Right lung (tissue), 5 donors: ENCODE measurements around the gene MPZL1. TPM values are rescaled to one million over a fixed set of nuclear protein-coding genes. Genes with fewer than 3 reads are reported as not detected.

Source experiments
- DNase-seq, 2 donors: peaks; one replicate each; pipeline ENCODE4 v3.0.0-alpha.2; 2013
- polyA plus RNA-seq, 5 donors: library from polyadenylated mRNA; unstranded; fragments of 120-200 nt; gene quantifications; one replicate each; pipeline versions ENCODE4 v1.2.1 to v1.2.3, GENCODE V29; 2013; ENCODE audit warnings: inconsistent platforms in 1 of 5, low replicate concordance in 1 of 5; ENCODE audit not compliant: insufficient read length in 5 of 5, insufficient read depth in 1 of 5

Gene MPZL1
- polyA plus RNA-seq, 5 donors: 106 to 128 (median 118) TPM

DNA sequence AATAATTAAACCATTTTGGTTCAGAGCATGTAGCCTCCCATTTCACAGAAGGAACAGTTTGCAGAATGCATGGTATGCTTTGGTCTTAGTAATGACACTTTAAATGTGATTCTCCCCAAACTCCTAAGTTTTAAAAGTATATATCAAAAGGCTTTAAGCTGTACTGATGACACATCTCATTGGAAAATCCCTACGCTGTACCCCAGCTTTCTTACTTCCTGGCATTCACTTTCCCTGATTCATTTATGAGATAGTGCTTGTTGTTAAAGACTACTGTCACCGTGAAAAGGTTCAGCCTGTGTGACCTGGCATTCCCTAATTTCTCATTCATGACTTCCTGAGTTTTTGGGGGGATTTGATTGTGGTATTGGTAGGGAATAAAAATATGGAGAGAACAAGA lies 53.4 kb downstream of the MPZL1 start:
- DNase-seq: no peak

DNA sequence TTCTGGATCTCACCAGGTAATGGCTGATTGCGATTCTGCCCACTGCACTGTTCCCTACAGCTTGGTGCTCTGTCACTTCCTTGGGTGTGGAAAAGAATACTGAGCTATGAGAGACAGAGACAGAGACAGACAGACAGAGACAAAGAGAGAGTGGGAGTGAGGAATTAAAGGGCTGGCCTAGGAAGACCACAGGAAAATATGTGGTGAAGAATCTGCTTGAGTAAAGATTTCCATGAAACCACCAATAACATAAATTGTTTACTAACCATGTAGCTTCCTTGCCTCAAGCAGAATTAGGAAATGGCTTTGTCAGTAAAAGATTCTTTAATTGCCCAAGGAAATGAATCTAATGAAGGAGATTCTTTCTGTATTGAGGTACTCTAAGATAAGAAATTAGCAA lies 54.4 kb downstream of the MPZL1 start:
- no peak for DNase-seq

GRCh38 chr1:167776616-167777268 lies 55.0 kb downstream of the MPZL1 start:
- no peak for DNase-seq

GRCh38 chr1:167777269-167777650 lies 55.5 kb downstream of the MPZL1 start:
- DNase-seq: no peak

- no peak for DNase-seq
These were observed 59.8 kb downstream of the MPZL1 start for GRCh38 chr1:167781558-167781957.

GRCh38 chr1:167782946-167783345 lies 61.2 kb downstream of the MPZL1 start:
- no peak for DNase-seq

GRCh38 chr1:167784876-167785550 lies 63.2 kb downstream of the MPZL1 start:
- no peak for DNase-seq

GRCh38 chr1:167786502-167786901 lies 64.7 kb downstream of the MPZL1 start:
- no peak for DNase-seq

- DNase-seq: no peak
These were observed 67.7 kb downstream of the MPZL1 start for GRCh38 chr1:167789501-167789900.

DNA sequence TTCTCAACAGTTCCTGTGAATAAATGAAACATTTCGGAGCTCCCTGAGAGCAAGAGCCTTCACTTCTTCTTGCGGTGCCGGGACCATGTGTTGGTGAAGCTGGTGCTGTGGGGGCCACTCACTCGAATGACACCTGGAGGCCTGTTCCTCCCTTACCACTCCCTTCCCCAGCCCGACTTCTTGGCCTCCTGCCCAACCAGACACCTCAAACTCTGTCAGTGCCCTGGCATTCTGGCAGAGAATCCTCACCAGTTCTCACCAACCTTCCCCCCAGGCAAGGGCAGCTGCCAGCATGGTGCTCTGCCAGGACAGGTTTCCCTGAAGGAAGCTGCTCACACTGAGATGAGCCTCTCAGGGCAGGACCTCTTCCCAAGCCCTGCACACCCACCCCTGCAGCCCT lies 68.3 kb downstream of the MPZL1 start:
- no peak for DNase-seq

GRCh38 chr1:167791281-167792187 lies 69.8 kb downstream of the MPZL1 start:
- peak; percentile 86 to 88 for DNase-seq

DNA sequence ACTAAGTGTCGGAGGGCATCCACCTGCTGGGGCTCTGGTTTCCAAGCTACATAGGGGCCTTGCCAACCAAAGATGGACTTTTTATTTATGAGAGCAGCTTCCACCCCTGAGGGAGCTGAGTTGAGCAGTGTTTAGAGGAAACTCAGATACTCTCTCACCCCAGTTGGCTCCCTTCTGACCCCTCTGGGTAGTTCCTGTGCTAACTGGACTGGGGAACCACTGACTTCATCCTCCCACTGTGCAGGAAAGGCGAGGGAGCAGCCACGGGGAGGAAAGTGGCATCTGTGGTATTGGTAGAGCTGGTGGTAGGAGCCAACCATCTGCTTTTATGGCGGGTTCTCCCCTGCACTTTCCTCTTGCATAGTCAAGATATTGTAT lies 70.4 kb downstream of the MPZL1 start:
- no peak for DNase-seq

GRCh38 chr1:167794043-167794442 lies 72.3 kb downstream of the MPZL1 start:
- no peak for DNase-seq

DNA sequence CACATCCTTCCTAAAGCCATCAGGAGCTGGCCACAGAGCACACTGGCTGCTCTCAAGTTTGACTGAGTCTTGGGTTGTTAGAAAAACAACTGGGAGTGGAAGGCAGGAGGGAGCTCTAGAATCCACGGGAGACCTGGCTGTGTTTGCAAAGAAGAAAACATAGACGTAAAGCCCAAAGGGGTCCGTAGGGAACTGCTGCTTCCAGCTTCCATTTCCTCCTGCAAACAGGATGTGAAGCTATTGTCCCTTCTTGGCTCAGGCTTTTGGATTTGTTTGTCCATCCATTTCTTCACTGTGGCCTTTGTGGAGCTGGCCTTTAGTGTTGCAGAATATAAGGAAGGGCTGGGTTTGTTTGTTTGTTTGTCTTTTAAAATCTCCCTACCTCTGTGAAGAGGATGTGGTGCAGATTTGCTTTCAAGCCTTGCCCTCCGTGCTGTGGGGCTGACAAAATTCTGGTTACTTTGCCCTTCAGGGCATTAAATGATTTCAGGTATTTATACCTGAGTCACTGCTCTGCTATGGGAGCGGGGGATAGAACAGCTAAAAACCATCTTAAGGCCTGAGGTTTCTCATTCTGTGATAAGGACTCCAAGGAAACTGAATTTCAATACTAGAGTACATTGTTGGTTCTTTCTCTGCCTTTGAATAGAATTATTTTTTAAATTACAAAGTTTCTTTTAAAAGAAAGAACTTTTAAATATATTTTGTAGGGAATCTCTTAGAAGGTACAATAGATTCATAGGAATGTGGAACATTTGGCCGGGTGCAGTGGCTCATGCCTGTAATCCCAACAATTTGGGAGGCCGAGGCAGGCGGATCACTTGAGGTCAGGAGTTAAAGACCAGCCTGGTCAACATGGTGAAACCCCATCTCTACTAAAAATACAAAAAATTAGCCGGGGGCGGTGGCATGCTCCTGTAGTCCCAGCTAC lies 74.3 kb downstream of the MPZL1 start:
- no peak for DNase-seq

GRCh38 chr1:167797015-167797414 lies 75.2 kb downstream of the MPZL1 start:
- peak; percentile 72 to 79 for DNase-seq

DNA sequence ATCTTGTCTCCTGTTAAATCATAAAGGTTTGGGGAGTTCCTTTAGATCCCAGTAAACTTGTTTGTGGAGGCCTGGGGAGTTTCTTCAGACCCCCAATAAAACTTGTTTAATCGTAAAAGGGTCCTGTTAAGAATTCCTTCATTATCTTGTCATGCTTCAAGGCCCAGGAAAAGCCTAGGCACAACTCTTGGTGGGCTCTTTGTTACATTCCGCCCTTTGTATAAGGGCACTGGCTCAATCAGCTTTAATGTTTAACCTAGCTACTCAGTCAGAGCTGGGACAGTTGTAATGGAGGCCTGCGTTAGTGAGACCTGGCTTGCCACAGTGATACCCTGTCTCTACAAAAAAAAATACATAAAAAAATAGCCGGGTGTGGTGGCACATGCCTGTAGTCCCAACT lies 77.2 kb downstream of the MPZL1 start:
- DNase-seq: no peak

- DNase-seq: no peak
These were observed 78.0 kb downstream of the MPZL1 start for GRCh38 chr1:167799747-167800146.

DNA sequence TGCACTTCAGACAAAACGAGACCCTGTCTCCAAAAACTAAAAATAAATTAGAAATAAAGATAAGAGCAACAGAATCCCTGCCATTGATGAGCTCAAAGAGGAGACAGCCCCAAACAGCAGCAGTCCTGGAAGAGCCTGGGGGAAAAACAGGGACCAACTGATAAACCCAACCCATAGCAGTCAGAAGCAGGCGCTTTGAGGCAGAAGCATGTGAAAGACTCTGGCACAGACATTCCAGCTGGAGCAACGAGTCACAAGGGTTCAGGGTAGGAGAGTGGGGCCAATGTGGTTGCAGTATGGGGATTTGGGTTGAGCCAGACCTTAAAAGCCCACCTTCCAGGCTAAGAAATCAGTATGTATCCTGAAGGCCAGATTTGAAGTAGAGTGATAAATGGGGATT lies 78.5 kb downstream of the MPZL1 start:
- DNase-seq: no peak

GRCh38 chr1:167802235-167802634 lies 80.5 kb downstream of the MPZL1 start:
- DNase-seq: no peak

DNA sequence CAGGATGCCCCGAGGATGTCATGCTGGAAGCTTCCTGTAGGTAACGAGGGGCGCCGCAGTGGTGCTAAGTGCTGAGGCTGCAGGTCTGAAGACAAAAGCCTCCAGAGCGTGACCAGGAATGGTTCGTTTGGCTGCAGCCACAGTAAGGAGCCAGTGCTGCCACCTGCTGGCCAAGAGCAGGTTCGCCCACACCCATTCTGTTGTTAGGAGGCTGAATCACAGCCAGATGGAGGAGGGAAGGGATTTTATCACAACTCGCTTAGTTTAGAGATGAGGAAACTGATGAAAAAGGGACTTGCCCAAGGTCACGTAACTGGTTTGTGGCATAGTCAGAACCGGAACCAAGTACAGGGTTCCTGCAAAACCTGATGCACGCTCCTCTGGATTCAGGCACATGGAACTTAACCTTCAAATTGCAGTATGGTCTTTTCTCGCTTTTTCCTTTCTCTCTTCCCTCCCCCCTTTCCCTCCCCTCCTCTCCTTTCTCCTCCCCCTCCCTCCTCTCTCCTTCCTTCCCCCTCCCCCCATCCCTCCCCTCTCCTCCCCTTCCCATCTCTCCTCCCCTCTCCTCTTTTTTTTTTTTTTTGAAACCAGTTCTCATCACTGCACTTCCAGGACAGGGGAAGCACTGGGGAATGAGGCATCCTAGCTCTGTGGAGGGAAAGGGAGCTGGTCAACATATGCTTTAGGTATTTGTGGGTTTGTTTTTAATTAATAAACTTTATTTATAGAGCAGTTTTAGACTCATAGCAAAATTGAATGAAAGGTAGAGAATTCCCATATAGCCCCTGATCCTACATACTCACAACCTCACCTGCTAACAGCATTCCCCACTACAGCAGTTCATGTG lies 81.8 kb downstream of the MPZL1 start:
- peak; percentile 66 to 78 for DNase-seq
